DMS153 treated with DMSO at 0.1 percent for 48 hours (cell line): Measurements from ENCODE around the gene HAUS5.

Experiments used
- DNase-seq: peaks from one replicate; lab custom pipeline; 2025; ENCODE audit not compliant: unreplicated experiment; lab: John Stamatoyannopoulos, UW

HAUS5 gene

GRCh38 chr19:35669974-35670373, 57.4 kb downstream of the HAUS5 start:
- no peak for DNase-seq

DNA sequence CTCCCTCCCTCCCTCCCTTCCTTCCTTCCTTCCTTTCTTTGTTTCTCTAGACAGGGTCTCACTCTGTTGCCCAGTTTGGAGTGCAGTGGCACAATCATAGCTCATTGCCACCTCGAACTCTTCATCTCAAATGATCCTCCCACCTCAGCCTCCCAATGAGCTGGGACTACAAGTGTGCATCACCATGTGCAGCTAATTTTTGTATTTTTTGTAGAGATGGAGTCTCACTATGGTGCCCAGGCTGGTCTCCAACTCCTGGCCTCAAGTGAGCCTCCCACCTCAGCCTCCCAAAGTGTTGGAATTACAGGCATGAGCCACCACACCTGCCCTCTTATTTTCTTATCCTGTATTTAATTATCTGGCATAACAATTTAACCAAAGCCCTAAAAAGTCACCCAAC, 58.2 kb downstream of the HAUS5 start:
- no peak for DNase-seq

DNA sequence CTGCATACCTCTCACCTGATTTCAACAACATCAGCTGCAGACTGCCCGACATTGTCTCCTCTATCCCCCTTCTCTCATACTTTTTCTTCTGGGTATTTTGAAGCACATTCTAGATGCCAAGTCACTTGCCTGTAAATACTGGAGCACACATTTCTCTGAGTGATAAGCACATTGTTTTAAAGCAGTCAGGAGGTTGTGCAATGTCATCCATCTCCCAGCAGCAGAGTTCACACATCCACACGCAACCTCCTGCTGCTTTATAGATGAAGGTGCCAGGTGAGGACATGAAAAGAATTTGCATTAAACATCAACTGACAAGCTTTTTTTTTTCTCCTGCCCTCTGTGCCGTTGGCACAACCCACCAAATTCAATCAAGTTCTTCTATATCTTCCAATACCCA, 59.3 kb downstream of the HAUS5 start:
- DNase-seq, result no peak

DNA sequence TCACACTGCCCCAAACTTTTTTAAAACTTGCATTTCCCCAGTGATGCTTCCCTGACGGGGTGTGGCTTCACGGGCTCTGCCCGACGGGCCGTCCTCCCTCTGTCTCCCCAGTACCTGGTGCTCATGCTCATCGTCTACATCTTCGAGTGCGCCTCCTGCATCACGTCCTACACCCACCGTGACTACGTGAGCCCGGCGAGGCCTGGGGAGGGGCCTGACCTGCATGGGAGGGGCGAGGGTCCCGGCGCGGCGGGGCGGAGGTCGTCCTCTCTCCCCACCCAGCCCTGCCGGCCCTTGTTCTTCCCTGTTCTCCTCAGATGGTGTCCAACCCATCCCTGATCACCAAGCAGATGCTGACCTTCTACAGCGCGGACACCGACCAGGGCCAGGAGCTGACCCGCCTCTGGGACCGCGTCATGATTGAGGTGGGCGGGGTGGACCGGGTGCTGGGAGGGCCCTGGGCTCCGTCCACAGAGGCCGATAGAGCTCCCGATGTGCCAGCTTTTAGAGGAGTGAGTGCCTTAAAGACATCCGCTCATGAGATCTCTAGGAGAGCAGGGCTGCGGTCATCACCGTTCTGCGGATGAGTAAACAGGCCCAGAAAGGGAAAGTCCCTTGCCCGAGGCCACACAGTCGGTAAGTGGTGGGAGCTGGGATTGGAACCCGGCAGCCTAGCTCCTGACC, 60.7 kb downstream of the HAUS5 start:
- DNase-seq, result no peak
